Transverse colon (tissue), 4 donors: Measurements from ENCODE around the gene DNAJB1. TPM values are rescaled to one million over a fixed set of nuclear protein-coding genes. Genes with fewer than 3 reads are reported as not detected.

Experiments
- DNase-seq: peaks from one replicate; pipeline ENCODE4 v3.0.0-alpha.2; 2019
- H3K27ac ChIP-seq, 4 donors: fragments of 200-600 bp; sonication (generic); 2 replicates each; pipeline ENCODE4 v1.5.1; 2016 to 2018; ENCODE audit warnings: inconsistent platforms in 4 of 4
- H3K27me3 ChIP-seq: fragments of 200-600 bp; sonication (generic); 2 replicates; pipeline ENCODE4 v1.5.1; 2017; ENCODE audit warnings: inconsistent platforms
- H3K36me3 ChIP-seq, 4 donors: fragments of 200-600 bp; sonication (generic); 2 replicates each; pipeline ENCODE4 v1.5.1; 2017 to 2019; ENCODE audit warnings: inconsistent platforms in 4 of 4
- H3K4me1 ChIP-seq, 4 donors: fragments of 200-600 bp; sonication (generic); 2 replicates each; pipeline ENCODE4 v1.5.1; 2017 to 2020; ENCODE audit warnings: inconsistent platforms in 4 of 4
- H3K4me3 ChIP-seq, 4 donors: fragments of 200-600 bp; sonication (generic); 1 replicate in 1 of 4; 2 replicates in 3 of 4; pipeline versions ENCODE4 v1.5.1 to v1.6.1; 2017 to 2019; ENCODE audit warnings: inconsistent platforms in 4 of 4
- H3K9me3 ChIP-seq, 2 donors: fragments of 200-600 bp; sonication (generic); 2 replicates each; pipeline ENCODE4 v1.5.1; 2017 to 2019; ENCODE audit warnings: inconsistent platforms in 2 of 2
- EP300 ChIP-seq: sonication (generic); formaldehyde crosslinking; IDR thresholded peaks from one replicate; pipeline ENCODE4 v1.6.1; 2017; ENCODE audit warnings: antibody characterized with exemption, low read depth
- POLR2A ChIP-seq: fragments of 450-650 bp; IDR thresholded peaks from one replicate; pipeline ENCODE4 v1.6.1; 2016; ENCODE audit warnings: antibody characterized with exemption, mild to moderate bottlenecking, moderate library complexity
- POLR2AphosphoS5 ChIP-seq, 3 donors: sonication (generic); formaldehyde crosslinking; IDR thresholded peaks; one replicate each; pipeline ENCODE4 v1.6.1; 2016; ENCODE audit warnings: antibody characterized with exemption in 3 of 3
- WGBS, 2 donors: methylation state at CpG; one replicate each; pipeline ENCODE4 v1.1.5; 2018; ENCODE audit warnings: low coverage in 1 of 2; 5-methylcytosine and 5-hydroxymethylcytosine counted together
- in situ Hi-C, 4 donors: fragments of 200-750 bp; cut with MboI; loops; one replicate each; pipeline versions ENCODE4 v1.15.0 to v1.15.1; 2017; ENCODE audit warnings: low sequenced_read_pairs in 3 of 4, low pct_ligation_motif_present in 1 of 4, low pct_unique_long_range_greater_than_20kb in 1 of 4
- intact Hi-C: fragments of 100-400 bp; cut with DNase I; formaldehyde crosslinking; loops from one replicate; pipeline ENCODE4 v1.15.1; 2023; ENCODE audit warnings: low total_unique reads
- total RNA-seq, 4 donors: library from RNA; depleted of rRNA; stranded (reverse); fragments of >200 nt; gene quantifications; one replicate each; pipeline ENCODE4 v1.1.0, GENCODE V29; 2016
- TF ChIP-seq, protein P1 (sequence below), 5 experiments: fragments of 200-600 bp in 3 of 5; fragments of 450-650 bp in 2 of 5; sonication (generic) in 3 of 5; IDR thresholded peaks; 1 replicate in 2 of 5; 2 replicates in 3 of 5; pipeline ENCODE4 v1.5.1; 2016 to 2017; ENCODE audit warnings: antibody characterized with exemption in 5 of 5, inconsistent platforms in 3 of 5, mild to moderate bottlenecking in 2 of 5, moderate library complexity in 1 of 5

Gene DNAJB1
- total RNA-seq, 4 donors from 2014 or later, result 20.3 to 111 (median 93.8) TPM

DNA sequence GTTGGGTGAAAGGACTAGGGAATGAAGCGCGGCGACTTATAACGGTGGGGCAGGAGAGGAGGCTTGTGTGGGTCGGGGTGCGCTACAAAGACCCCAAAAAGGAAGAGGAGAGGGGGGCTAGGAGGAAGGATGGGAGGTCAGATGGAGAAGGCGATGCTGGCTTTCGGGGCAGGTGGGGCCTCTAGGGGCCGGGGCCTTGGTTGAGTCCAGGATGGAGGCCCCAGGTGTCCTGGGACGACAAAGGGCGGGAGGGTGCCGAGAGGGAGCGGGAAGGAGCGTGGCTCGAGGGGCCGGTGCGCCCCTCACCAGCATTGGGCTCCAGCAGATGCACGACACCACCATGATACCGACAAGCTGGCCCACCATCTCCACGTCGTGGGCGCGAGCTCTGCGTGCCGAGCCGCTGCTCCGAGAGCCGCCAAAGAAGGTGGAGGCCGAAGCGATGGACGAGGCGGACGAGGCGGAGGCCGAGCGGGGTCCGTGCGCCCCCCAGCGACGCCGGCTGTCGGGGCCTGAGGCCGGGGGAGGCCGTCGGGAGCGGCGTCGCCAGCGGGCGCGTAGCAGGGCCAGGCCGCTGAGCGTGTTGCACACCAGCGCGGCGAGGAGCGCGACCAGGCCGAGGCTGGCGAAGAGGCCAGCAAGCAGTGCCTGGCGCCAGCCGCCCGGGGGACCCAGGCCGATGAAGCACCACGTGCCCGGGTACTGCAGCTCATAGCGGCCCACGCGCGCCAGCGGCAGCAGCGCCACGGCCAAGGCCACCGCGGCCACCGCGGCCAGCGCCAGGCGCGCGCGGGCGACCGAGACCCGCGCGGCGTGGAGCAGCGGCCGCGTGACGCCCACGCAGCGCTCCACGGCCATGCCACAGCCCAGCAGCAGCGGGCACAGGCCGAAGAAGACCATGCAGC is 44.9 kb downstream of the DNAJB1 start:
- H3K4me1 ChIP-seq, result peaks cover 19 to 43% (median 37%) of the 10 kb centered on the region in 4 donors
- peaks cover 34% of the 10 kb centered on the region for H3K27me3 ChIP-seq
- in situ Hi-C loops, result loop anchor here in 1 of 4 donors (25.0 kb wide), 1 partner anchor 286 kb away; no protein-coding TSS in a partner anchor
- peak overlapping the region in 1 of 4 donors; percentile 24 for H3K4me3 ChIP-seq
- H3K9me3 ChIP-seq, result no peaks in the 10 kb centered on the region
- intact Hi-C loops, result loop anchor here (10.0 kb wide), 1 partner anchor 329 kb away; no protein-coding TSS in a partner anchor
- DNase-seq, result no peak
- peaks cover 0 to 6% (median 0%) of the 10 kb centered on the region in 4 donors for H3K36me3 ChIP-seq
- WGBS, 2 donors, result 33 to 60% methylated on average over 1 to 57 of the region's 97 CpGs
- TF ChIP-seq POLR2AphosphoS5 (IDR thresholded peaks at IDR 0.05) (no peak), POLR2A (no peak), EP300 (no peak)
- TF ChIP-seq, protein P1, sequence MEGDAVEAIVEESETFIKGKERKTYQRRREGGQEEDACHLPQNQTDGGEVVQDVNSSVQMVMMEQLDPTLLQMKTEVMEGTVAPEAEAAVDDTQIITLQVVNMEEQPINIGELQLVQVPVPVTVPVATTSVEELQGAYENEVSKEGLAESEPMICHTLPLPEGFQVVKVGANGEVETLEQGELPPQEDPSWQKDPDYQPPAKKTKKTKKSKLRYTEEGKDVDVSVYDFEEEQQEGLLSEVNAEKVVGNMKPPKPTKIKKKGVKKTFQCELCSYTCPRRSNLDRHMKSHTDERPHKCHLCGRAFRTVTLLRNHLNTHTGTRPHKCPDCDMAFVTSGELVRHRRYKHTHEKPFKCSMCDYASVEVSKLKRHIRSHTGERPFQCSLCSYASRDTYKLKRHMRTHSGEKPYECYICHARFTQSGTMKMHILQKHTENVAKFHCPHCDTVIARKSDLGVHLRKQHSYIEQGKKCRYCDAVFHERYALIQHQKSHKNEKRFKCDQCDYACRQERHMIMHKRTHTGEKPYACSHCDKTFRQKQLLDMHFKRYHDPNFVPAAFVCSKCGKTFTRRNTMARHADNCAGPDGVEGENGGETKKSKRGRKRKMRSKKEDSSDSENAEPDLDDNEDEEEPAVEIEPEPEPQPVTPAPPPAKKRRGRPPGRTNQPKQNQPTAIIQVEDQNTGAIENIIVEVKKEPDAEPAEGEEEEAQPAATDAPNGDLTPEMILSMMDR (IDR thresholded peaks at IDR 0.05), result no peak
- H3K27ac ChIP-seq, result no peak overlapping the region

DNA sequence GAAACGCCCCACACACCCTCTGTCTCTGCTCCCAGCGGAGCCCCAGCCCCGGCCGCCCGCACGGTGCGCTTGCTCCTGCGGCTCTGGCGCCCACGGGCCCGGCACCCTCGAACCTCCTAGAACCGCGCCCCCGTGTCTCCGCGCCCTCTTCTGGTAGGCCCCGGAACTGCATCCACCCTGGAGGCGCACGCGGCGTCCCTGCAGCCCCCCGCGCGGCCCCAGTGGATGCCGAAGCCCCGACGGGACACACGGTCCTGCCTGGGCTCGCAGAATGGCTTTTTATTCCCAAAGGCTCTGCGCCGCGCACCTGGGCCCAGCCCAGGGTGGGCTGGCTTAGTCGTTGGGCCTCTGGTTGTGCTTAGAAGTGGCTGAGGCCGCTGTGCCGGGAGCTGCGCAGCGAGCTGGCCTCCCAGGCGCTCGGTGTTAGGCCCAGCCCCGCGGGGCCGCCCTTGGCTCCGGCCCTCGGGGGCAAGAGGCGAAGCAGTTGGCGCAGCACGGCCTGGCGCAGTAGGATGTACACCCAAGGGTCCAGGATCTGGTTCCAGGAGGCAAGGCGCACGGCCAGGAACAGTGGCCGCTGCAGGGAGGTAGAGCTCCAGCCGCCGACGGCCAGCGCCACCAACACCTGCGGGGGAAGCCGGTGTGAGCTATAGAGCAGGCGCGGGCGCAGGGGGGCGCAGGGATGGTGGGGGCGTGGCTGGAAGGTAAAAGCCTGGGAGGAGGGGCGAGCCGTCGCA is 45.8 kb downstream of the DNAJB1 start:
- no peaks in the 10 kb centered on the region for H3K9me3 ChIP-seq
- DNase-seq, result peak; percentile 76
- no peaks in the 10 kb centered on the region for H3K36me3 ChIP-seq
- intact Hi-C loops (loop anchor here (10.0 kb wide), 1 partner anchor 328 kb away; no protein-coding TSS in a partner anchor), in situ Hi-C loops (loop anchor here in 1 of 4 donors (25.0 kb wide), 1 partner anchor 285 kb away; no protein-coding TSS in a partner anchor)
- no peak overlapping the region for H3K27ac ChIP-seq
- TF ChIP-seq POLR2AphosphoS5 (IDR thresholded peaks at IDR 0.05) (peak in 1 of 3 donors; percentile 15), POLR2A (no peak)
- TF ChIP-seq, protein P1 (IDR thresholded peaks at IDR 0.05), result peak; percentile 96 to 100 (median 99)
- H3K4me1 ChIP-seq, result peaks cover 19 to 38% (median 34%) of the 10 kb centered on the region in 4 donors
- peak overlapping the region in 2 of 4 donors; percentile 25 to 38 for H3K4me3 ChIP-seq
- 7% methylated on average over 32 of the region's 66 CpGs; no CpG with 5 or more reads in 1 of the 2 donors for WGBS, 2 donors
- H3K27me3 ChIP-seq, result peaks cover 34% of the 10 kb centered on the region

DNA sequence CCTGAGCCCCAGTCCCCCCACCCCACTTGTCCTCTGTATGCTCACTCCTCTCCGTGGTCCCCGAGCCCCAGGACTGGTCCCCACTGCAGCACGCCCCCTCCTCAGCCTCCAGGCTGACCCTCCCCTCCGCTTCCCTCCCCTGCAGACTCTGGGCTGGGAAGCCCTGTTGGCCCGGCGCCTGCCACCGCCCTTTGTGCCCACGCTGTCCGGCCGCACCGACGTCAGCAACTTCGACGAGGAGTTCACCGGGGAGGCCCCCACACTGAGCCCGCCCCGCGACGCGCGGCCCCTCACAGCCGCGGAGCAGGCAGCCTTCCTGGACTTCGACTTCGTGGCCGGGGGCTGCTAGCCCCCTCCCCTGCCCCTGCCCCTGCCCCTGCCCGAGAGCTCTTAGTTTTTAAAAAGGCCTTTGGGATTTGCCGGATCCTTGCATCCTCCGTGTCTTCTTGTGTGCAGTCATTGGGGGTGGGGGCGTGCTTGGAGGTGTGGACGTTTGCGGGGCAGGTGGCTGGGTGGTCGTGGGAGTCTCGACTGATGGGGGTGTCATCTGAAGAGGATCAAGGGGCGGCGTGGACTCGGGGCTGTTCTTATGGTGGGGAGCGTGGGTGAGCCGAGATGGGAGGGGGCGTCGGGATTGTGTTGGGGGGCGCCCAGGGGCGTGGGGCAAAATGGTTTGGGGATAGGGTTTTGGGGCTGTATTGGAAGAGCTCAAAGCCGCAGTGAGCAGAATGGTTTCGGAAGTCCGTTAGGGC is 46.6 kb downstream of the DNAJB1 start:
- intact Hi-C loops, result loop anchor here (10.0 kb wide), 1 partner anchor 327 kb away; no protein-coding TSS in a partner anchor
- no peak for DNase-seq
- H3K36me3 ChIP-seq, result no peaks in the 10 kb centered on the region
- no peak for TF ChIP-seq POLR2A
- TF ChIP-seq EP300, result no peak
- TF ChIP-seq POLR2AphosphoS5 (IDR thresholded peaks at IDR 0.05), result no peak
- TF ChIP-seq, protein P1 (IDR thresholded peaks at IDR 0.05), result no peak
- in situ Hi-C loops, result loop anchor here in 1 of 4 donors (25.0 kb wide), 1 partner anchor 284 kb away; no protein-coding TSS in a partner anchor
- 70 to 82% methylated on average over 24 to 45 of the region's 46 CpGs for WGBS, 2 donors
- H3K4me1 ChIP-seq, result peaks cover 19 to 38% (median 31%) of the 10 kb centered on the region in 4 donors
- no peak overlapping the region for H3K27ac ChIP-seq
- peak overlapping the region in 2 of 4 donors; percentile 25 to 38 for H3K4me3 ChIP-seq
- H3K27me3 ChIP-seq, result peaks cover 34% of the 10 kb centered on the region
- H3K9me3 ChIP-seq, result no peaks in the 10 kb centered on the region
